ENCODE data around the gene PERP. TPM values are rescaled to one million over a fixed set of nuclear protein-coding genes. Genes with fewer than 3 reads are reported as not detected.

Gene PERP
- total and polyA plus RNA-seq, 3 experiments from 2014 or later: 6.4 to 8.7 (median 8.0) TPM

GRCh38 chr6:138110229-138110628 lies 3.0 kb upstream of the PERP start:
- no peaks in the 10 kb centered on the region for H3K9me3 ChIP-seq (ENCODE audit: low read length)
- no peak overlapping the region for H3K4me3 ChIP-seq (ENCODE audit: low read length)
- H3K27me3 Mint-ChIP-seq: peaks cover 5 to 18% of the 10 kb centered on the region in 2 donors
- peaks cover 13% of the 10 kb centered on the region for H3K4me1 ChIP-seq (ENCODE audit: insufficient read depth, low read length)
- no peak for DNase-seq
- ChIA-PET POLR2A (no interaction called here), CTCF (interaction anchor here (3.1 kb wide), 1 partner anchor 108 kb away, joined by 60 read pairs; no protein-coding TSS in a partner anchor)
- H3K36me3 Mint-ChIP-seq: peaks cover 0 to 2% (median 0%) of the 10 kb centered on the region in 3 donors
- no peak overlapping the region for H3K27ac ChIP-seq (ENCODE audit: low read depth, low read length)
- no peaks in the 10 kb centered on the region for H3K9me3 Mint-ChIP-seq
- peaks cover 22 to 34% (median 22%) of the 10 kb centered on the region in 3 donors for H3K4me1 Mint-ChIP-seq
- no peak overlapping the region for H3K4me3 Mint-ChIP-seq
- H3K27ac Mint-ChIP-seq: no peak overlapping the region
- H3K36me3 ChIP-seq (ENCODE audit: insufficient read depth, low read length): no peaks in the 10 kb centered on the region
- H3K27me3 ChIP-seq (ENCODE audit: insufficient read depth, low read length, poor library complexity, severe bottlenecking): peaks cover 10% of the 10 kb centered on the region

GRCh38 chr6:138109042-138109997 lies 2.1 kb upstream of the PERP start:
- H3K36me3 ChIP-seq (ENCODE audit: insufficient read depth, low read length): no peaks in the 10 kb centered on the region
- ChIA-PET POLR2A (interaction anchor here (0.9 kb wide), 1 partner anchor 402 kb away, joined by 4 read pairs; no protein-coding TSS in a partner anchor), CTCF (interaction anchor here (1.0 to 3.1 kb wide), 10 partner anchors 10 to 657 kb away, joined by 3 to 60 read pairs (median 4); partner anchors contain the start of gene TNFAIP3)
- no peak overlapping the region for H3K4me3 ChIP-seq (ENCODE audit: low read length)
- H3K27me3 ChIP-seq (ENCODE audit: insufficient read depth, low read length, poor library complexity, severe bottlenecking): peaks cover 10% of the 10 kb centered on the region
- H3K9me3 ChIP-seq (ENCODE audit: low read length): no peaks in the 10 kb centered on the region
- no peak overlapping the region for H3K27ac ChIP-seq (ENCODE audit: low read depth, low read length)
- DNase-seq: peak; percentile 59 to 78 (median 68)
- peak overlapping the region in 3 of 7 donors; percentile 24 to 74 (median 33) for H3K4me3 Mint-ChIP-seq
- no peaks in the 10 kb centered on the region for H3K9me3 Mint-ChIP-seq
- H3K27me3 Mint-ChIP-seq: peaks cover 5 to 9% of the 10 kb centered on the region in 2 donors
- peaks cover 22 to 40% (median 22%) of the 10 kb centered on the region in 3 donors for H3K4me1 Mint-ChIP-seq
- peaks cover 0 to 2% (median 0%) of the 10 kb centered on the region in 3 donors for H3K36me3 Mint-ChIP-seq
- peaks cover 13% of the 10 kb centered on the region for H3K4me1 ChIP-seq (ENCODE audit: insufficient read depth, low read length)
- H3K27ac Mint-ChIP-seq: peak overlapping the region in 5 of 8 donors; percentile 1 to 70 (median 18)

GRCh38 chr6:138107752-138108592 lies 753 bp upstream of the PERP start:
- Histone ChIP-seq H3K27ac (ENCODE audit: low read depth, low read length) (no peak overlapping the region), H3K4me3 (ENCODE audit: low read length) (peak overlapping the region; percentile 31), H3K36me3 (ENCODE audit: insufficient read depth, low read length) (no peaks in the 10 kb centered on the region), H3K9me3 (ENCODE audit: low read length) (no peaks in the 10 kb centered on the region), H3K27me3 (ENCODE audit: insufficient read depth, low read length, poor library complexity, severe bottlenecking) (peaks cover 10% of the 10 kb centered on the region), H3K4me1 (ENCODE audit: insufficient read depth, low read length) (peaks cover 13% of the 10 kb centered on the region)
- peak overlapping the region; percentile 41 to 93 (median 74) for H3K27ac Mint-ChIP-seq
- POLR2A ChIA-PET: interaction anchor here (0.6 to 0.9 kb wide), 2 partner anchors 400 to 440 kb away, joined by 4 to 5 read pairs; no protein-coding TSS in a partner anchor
- CTCF ChIA-PET: interaction anchor here (1.0 to 3.1 kb wide), 9 partner anchors 12 to 658 kb away, joined by 3 to 60 read pairs (median 5); partner anchors contain the start of genes HEBP2 and TNFAIP3
- peaks cover 4 to 5% of the 10 kb centered on the region in 2 donors for H3K27me3 Mint-ChIP-seq
- H3K36me3 Mint-ChIP-seq: peaks cover 0 to 2% (median 0%) of the 10 kb centered on the region in 3 donors
- peak overlapping the region; percentile 91 to 95 (median 93) for H3K4me3 Mint-ChIP-seq
- peaks cover 22 to 40% (median 22%) of the 10 kb centered on the region in 3 donors for H3K4me1 Mint-ChIP-seq
- peak in 3 of 5 donors; percentile 2 to 45 (median 16) for DNase-seq
- H3K9me3 Mint-ChIP-seq: no peaks in the 10 kb centered on the region

DNA sequence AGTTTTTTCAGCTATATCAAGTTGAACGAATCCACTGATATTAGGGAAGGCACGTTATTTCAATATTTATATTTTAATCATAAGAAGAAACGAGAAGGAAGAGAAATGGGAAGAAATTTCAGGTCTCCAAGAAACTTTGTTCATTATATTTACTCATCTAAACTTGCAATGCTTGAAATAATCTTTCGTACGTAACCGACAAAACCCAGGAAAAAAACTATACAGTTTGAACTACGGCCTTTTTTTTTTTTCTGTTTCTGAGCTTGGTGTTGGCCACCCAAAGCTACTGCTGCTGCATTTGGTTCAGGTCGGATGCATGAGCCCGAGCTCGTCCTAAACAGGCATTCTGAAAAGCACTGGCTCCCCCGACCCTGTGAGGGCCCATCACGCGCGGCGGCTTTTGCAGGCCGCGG lies 548 bp downstream of the PERP start:
- Histone ChIP-seq H3K4me3 (ENCODE audit: low read length) (peak overlapping the region; percentile 31), H3K4me1 (ENCODE audit: insufficient read depth, low read length) (peaks cover 13% of the 10 kb centered on the region), H3K27me3 (ENCODE audit: insufficient read depth, low read length, poor library complexity, severe bottlenecking) (peaks cover 10% of the 10 kb centered on the region), H3K27ac (ENCODE audit: low read depth, low read length) (no peak overlapping the region), H3K9me3 (ENCODE audit: low read length) (no peaks in the 10 kb centered on the region), H3K36me3 (ENCODE audit: insufficient read depth, low read length) (no peaks in the 10 kb centered on the region)
- Mint-ChIP-seq H3K36me3 (peaks cover 0 to 3% (median 2%) of the 10 kb centered on the region in 3 donors), H3K4me1 (peaks cover 22 to 40% (median 22%) of the 10 kb centered on the region in 3 donors), H3K27me3 (peaks cover 0 to 3% of the 10 kb centered on the region in 2 donors), H3K27ac (peak overlapping the region in 6 of 8 donors; percentile 79 to 98 (median 88)), H3K4me3 (peak overlapping the region; percentile 88 to 95 (median 92)), H3K9me3 (no peaks in the 10 kb centered on the region)
- POLR2A ChIA-PET: interaction anchor here (0.6 kb wide), 1 partner anchor 399 kb away, joined by 4 read pairs; no protein-coding TSS in a partner anchor
- no peak for DNase-seq
- CTCF ChIA-PET: interaction anchor here (1.0 to 3.4 kb wide), 4 partner anchors 9 to 400 kb away, joined by 3 to 24 read pairs (median 18); no protein-coding TSS in a partner anchor

DNA sequence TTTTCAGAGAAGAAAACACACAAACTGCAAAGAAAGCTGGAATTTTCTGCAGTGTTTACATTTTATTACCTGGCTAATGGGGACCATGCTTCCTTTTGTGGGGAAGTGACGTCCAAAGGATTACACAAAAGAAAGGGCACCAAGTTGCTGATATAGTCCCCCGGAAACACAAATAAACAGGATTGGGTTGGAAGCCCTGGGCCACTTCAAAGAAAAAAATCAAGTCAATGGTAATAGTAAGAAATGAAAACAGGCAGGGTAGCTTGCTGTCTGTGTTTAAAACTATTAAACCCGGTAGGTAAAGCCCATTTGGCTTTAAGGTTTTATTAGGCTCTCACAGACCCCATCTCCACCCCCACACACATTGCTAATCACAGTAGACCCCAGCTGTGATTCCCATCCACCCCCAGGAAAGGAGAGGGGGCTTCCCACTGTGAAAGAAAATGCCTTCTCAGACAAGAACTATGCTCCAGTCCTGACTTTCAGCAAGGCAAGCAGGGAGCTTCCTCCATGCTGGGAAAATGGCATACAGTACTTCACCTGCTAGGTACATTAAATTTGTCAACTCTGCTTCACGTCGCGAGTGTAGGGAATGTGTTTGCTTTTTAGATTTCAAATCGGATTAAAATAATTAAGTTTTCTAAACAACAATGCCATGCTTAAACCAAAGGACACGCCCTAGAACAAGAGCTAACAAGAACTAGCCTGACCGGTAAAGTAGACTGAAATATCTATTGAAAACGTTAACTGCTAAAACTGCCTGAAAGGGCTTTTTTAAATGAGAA lies 1.1 kb downstream of the PERP start:
- Histone ChIP-seq H3K27me3 (ENCODE audit: insufficient read depth, low read length, poor library complexity, severe bottlenecking) (peaks cover 10% of the 10 kb centered on the region), H3K9me3 (ENCODE audit: low read length) (no peaks in the 10 kb centered on the region), H3K4me3 (ENCODE audit: low read length) (no peak overlapping the region), H3K27ac (ENCODE audit: low read depth, low read length) (no peak overlapping the region), H3K36me3 (ENCODE audit: insufficient read depth, low read length) (no peaks in the 10 kb centered on the region), H3K4me1 (ENCODE audit: insufficient read depth, low read length) (peaks cover 13% of the 10 kb centered on the region)
- no peak for DNase-seq
- Mint-ChIP-seq H3K27me3 (peaks cover 0 to 3% of the 10 kb centered on the region in 2 donors), H3K4me3 (peak overlapping the region; percentile 88 to 95 (median 92)), H3K9me3 (no peaks in the 10 kb centered on the region), H3K36me3 (peaks cover 0 to 4% (median 2%) of the 10 kb centered on the region in 3 donors), H3K27ac (peak overlapping the region in 7 of 8 donors; percentile 17 to 98 (median 84)), H3K4me1 (peaks cover 22 to 40% (median 22%) of the 10 kb centered on the region in 3 donors)
- CTCF ChIA-PET: interaction anchor here (0.8 to 3.4 kb wide), 5 partner anchors 10 to 400 kb away, joined by 3 to 24 read pairs (median 17); no protein-coding TSS in a partner anchor
- POLR2A ChIA-PET: no interaction called here

- no peak overlapping the region for H3K27ac ChIP-seq (ENCODE audit: low read depth, low read length)
- Mint-ChIP-seq H3K4me1 (peaks cover 22 to 40% (median 22%) of the 10 kb centered on the region in 3 donors), H3K4me3 (peak overlapping the region; percentile 25 to 94 (median 91)), H3K9me3 (no peaks in the 10 kb centered on the region), H3K36me3 (peaks cover 0 to 4% (median 2%) of the 10 kb centered on the region in 3 donors), H3K27ac (peak overlapping the region in 1 of 8 donors; percentile 17), H3K27me3 (peaks cover 0 to 3% of the 10 kb centered on the region in 2 donors)
- DNase-seq: no peak
- no peak overlapping the region for H3K4me3 ChIP-seq (ENCODE audit: low read length)
- H3K4me1 ChIP-seq (ENCODE audit: insufficient read depth, low read length): peaks cover 13% of the 10 kb centered on the region
- H3K36me3 ChIP-seq (ENCODE audit: insufficient read depth, low read length): no peaks in the 10 kb centered on the region
- ChIA-PET POLR2A (no interaction called here), CTCF (interaction anchor here (0.8 to 3.4 kb wide), 4 partner anchors 10 to 103 kb away, joined by 3 to 24 read pairs (median 18); no protein-coding TSS in a partner anchor)
- no peaks in the 10 kb centered on the region for H3K9me3 ChIP-seq (ENCODE audit: low read length)
- H3K27me3 ChIP-seq (ENCODE audit: insufficient read depth, low read length, poor library complexity, severe bottlenecking): peaks cover 10% of the 10 kb centered on the region
Measured at GRCh38 chr6:138105446-138105845, 1.8 kb downstream of the PERP start.

Measured in CD8-positive, alpha-beta memory T cell (primary cell).